ENCODE data around the gene VSNL1.

VSNL1 gene

DNA sequence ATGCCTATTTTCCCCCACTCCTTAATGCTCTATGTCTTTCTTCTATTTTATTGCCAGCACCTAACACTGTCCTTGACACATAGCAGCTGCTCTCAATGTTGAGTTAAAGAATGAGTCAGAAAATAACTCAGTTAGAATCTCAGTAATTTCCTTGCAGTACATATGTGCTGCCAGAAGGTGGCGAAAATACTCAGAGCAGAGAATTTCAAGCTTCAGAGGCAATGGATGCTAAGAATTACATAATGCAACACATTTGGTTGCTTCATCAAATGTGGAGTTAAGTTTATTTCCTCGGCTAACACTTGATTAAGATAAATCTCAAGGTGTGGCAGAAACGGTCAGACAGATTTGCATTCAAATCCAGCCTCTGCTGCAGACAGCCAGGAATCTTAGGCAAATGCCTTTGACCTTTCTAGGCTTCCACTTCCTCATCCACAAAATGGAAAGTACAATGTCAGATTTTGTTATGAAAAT lies 105.6 kb downstream of the VSNL1 start:
- peak; percentile 45 for DNase-seq (ENCODE audit: low spot score)

DNA sequence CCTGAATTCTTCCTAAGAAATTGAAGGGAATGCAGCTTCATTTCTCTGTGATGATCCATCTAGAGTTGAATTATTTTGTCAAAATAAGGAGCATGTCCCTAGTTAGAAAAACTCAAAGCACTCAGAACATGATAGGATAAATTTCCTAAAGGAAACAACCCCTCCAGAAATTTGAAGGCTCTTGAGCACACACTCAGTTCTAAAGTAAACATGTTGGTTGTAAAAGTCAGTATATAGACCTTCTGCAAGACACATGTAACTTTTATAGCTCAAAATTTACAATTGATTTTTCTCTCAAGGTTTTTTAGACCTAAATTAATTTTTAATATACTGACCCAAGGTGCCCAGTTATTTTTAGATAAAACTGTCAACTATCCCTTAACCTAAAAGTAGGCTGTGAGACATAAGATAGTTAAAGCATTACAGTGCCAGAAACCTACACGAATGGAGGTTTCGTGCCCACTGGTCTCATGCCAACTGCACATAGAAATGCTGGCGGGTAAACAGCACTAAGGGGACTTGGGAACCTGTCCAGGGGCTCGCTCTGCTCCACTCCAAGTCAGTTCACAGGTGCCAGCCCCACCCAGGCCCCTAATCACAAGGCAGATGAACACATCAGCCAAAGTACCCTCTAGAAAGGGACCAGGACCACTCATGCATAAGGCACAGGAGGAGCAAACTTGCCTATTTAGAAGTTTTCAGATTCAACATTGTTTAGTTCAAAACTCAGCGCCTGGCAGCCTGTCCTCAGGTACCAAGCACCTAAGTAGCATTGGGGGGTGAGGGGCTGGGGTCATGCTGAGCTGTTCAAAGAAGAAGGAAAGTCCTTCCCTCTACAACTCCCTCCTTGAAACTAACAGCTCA lies 106.6 kb downstream of the VSNL1 start:
- DNase-seq (ENCODE audit: low spot score), result no peak

DNA sequence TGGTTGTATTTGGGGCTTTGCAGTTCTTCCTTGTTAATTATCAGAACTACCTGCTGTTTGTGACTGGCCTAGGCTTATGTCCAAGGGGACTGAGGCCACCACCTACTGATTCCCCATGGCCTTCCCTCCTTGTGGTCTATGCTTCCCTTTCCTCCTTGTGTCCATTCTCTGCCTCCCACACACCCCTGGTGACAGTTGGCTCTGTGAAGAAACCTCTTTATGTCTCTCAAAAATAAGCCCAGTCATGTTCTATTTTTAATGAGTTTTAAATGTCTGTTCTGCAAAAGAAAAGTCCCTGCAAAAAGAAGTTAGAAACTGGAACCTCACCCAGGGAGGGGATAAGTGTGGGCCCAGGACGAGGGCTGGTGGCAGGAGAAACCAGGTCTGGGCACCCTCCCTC lies 108.1 kb downstream of the VSNL1 start:
- no peak for DNase-seq (ENCODE audit: low spot score)

DNA sequence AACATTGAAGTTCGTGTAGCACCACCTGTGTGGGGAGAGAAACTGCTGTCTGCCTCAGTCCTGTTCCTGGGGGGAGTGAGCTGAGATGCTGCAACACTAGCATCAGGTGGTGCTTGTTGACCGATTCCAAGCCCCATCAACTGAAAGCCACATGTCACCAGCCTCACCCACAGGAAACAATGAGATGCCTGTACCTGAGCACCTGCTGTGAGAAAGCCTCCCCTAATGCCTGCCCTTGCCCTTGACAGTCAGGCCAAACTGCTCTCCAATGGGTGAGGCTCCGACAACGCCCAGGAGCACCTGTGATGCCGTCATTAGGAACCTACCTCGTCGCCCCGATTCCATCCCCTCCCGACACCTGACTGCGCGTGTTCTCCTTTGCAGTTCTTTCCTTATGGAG lies 108.5 kb downstream of the VSNL1 start:
- no peak for DNase-seq (ENCODE audit: low spot score)

DNA sequence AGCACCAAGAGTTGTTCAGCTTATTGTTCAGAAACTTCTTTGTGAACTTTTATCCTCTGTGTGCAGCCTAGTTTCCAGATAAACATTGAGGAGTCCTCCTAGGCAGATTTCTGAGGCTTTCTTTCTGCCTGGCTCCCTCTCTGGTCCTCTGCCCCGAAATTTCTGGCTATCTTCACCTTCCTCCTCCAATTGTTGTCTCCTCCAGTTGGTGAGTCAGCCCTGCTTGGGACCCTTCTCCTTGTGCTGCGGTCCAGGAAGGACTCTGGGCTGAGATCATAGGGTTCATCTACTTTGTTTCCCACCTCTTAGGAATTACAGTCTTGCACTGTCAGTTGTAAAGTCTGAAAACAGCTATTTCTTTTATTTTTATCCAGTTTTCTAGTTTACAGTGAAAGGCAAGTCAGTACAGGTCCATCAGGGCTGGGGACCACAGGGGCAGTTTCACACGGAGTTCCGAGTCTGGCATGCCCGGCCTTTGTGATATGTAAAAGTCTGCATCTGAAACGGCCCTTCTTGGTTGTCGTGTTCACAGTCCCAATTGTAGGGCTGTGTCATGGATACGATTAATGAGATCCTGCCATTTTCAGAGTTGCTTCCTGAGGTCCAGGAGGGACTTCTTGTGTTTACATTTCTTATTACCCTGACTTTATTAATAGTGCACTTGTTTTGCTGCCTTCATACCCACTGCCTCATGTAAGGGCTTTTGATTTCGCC lies 112.3 kb downstream of the VSNL1 start:
- DNase-seq (ENCODE audit: low spot score), result no peak

DNA sequence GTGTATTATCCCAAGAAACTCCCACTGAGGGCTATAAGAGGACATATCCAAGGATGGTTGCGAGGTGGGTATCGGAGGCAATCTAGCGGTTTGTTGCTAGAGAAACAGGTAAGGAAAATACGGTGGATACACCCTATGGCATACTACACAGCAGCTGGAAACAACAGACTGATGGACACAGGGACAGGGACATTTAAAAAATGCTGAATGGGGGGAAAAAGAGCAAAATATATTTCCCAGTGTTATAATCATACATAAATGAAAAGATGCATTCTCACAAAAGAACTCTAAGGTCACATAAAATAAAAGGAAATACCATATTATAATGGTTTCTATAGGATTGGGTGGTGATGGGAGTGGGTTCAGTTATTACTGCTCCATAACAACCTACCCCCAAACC lies 117.3 kb downstream of the VSNL1 start:
- no peak for DNase-seq (ENCODE audit: low spot score)

DNA sequence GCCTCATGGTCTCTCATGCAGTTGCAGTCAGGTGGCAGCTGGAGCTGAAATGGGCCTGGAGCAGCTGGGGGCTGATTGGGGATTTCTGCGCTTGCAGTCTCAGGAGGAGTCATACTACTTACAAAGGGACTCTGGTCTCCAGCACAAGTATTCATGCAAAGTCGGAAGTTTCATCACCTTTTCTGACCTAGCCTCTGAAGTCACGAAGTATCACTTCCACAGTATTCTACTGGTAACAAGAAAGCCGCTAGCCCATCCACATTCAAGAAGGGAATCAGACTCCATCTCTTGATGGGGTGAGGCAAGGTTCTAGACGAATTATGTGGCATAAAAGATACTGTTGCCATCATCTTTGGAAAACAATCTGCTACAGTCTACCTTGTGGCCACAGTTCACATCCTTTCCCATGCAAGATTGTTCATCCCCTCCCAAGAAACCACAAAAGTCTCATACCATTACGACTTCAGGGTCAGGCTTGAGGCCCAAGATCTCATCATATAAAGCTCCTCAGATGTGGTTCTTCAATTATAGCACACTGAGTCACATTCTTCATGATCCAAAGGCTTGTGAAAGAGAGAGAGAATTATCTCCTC lies 117.9 kb downstream of the VSNL1 start:
- no peak for DNase-seq (ENCODE audit: low spot score)

DNA sequence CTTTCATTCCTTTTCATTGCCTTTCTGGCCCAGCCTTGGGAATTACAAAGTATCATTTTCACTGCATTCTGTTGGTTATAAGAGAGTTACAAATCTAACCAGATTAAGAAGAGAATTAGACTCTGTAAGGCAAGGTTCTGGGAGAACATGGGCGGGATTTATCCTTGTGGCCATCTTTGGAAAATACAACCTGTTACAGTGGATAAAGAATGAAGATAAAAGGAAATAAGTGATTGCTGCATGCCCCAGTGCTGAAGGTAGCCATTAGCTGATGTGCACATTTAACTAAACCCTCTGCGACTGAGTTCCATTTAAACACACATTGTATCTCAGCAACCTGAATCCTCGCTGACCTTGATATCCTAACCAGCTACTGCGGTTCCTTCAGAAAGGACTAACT lies 119.7 kb downstream of the VSNL1 start:
- no peak for DNase-seq (ENCODE audit: low spot score)

DNA sequence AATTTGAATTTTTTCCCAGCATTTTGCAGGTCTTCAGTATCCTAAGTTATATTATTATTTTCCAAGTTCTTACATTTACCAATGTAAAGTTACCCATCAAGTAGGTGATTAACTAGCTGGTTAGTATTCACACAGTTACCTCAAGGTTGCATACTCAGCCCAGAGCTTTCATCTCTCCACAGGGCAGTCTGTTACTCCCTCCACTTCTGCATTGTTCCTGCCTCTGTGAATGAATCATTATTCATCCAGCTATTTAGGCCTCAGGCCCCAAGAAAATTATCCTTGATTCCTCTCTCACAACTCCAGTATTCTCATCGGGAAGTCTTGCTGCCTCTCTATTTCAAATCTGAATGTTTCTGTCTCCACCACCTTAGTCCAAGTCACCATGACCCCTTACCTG lies 121.0 kb downstream of the VSNL1 start:
- DNase-seq (ENCODE audit: low spot score), result no peak

DNA sequence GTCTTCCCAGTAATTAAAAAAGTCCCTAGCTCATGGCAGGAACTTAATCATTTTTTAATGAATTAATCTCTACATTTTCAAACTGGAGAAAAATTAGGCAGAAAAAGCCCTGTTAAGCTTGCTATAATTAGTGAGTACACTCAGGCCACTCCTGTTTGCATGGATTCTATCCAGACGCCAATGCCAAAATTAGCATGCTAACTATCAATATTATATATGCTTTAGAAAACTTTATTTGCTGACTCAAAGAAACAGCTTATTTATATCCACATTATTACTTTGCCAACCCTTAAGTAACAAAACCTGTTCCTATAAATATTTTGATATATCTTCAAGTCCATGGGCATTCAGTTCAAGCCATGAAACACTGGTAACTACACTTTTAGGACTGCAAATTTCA lies 122.2 kb downstream of the VSNL1 start:
- DNase-seq (ENCODE audit: low spot score), result no peak

DNA sequence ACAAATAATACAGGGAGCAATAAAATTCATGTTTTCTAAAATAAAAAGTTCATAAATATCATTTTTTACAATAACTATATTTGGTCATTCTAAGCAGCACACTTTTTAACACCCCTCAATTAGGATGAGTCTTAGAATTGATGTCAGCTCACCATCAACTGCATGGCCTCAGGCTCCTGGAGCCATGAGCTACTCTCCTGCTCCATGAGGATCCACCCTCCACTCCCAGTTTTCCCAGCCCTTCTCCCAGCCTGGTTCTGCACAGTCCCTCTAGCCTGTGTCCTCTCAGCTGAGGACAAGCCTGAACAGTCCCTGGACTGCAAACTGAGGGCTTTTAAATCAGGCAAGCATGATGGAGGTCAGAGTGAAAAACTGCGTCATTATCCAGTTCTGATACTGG lies 124.0 kb downstream of the VSNL1 start:
- no peak for DNase-seq (ENCODE audit: low spot score)

DNA sequence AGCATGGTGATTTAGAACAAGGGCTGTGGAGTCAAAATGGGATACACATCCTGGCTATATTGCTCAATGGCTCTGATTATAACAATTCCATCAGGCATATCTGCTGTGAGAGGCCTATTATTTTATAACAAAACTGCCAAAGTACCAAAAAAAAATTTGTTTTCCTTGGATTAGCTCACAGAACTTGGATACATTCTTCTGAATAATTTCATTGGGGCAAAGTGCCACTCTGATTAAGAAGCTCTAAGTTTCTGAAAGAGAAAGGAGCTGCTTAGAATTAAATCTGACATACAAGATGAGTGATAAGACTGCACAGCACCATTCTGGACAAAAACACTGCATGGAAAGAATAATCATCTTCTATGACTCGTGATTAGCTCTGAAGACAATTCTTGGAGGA lies 127.4 kb downstream of the VSNL1 start:
- no peak for DNase-seq (ENCODE audit: low spot score)

DNA sequence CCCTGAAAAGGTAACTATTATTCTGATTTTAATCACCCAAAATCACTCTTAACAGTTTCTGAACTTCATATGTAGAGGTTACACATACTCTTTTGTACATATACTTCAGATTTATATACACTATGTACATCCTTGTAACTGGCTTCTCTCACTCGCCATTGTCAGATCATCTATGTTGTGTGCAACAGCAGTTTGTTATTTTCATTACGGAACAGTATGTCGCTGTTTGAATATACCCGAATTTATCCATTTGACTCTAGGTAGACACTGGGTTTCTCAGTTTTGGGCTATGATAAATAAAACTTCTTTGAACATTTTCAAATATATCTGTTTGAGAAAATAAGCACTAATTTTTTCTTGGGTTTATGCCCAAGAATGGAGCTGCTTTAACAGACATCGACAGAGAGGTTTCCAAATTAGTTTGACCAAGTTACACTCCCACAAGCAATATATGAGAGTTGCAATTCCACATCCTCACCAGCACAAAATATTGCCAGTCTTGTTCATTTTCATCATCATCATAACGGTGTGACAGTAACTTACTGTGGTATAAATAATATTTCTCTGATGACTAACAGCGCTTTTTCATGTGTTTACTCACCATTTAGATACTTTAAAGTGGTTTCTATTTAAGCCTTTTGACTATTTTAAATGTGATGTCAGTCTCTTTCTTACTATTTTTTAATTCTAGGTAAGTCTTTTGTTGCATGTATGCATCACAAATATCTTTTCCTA lies 132.3 kb downstream of the VSNL1 start:
- DNase-seq (ENCODE audit: low spot score), result no peak

DNA sequence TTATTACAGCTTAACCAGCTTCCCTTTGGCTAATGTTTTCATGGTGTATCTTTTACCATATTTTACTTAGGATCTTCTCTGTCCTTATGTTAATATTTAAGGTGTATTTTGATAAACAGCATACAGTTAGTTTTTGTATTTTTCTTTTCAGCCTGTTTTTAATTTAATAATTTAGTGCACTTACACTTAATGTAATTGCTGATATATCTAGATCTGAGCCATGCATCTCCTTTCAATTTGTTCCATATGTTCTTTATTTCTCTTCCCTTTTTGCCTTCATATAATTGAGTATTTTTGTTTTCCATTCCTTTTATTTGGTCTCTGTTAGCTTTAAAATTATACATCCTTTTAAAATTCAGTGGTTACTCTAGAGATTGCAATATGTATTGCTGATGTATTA lies 134.3 kb downstream of the VSNL1 start:
- DNase-seq (ENCODE audit: low spot score), result no peak

DNA sequence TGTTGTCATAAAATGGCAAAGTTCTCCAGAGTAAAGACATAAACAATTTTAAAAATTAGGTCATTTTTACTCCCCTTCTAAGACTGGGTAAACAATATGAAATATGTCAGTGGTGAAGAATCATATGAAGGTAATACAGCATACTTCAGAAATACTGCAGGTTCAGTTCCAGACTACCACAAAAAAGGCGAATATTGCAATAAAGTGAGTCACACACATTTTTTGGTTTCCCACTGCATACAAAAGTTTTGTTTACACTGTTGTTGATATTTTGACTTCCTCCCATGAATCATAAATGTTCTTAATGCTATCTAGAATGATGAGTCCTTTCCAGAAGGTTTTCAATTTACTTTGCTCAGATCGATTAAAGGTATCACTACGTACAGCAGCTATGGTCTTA lies 139.6 kb downstream of the VSNL1 start:
- DNase-seq (ENCODE audit: low spot score), result no peak

DNA sequence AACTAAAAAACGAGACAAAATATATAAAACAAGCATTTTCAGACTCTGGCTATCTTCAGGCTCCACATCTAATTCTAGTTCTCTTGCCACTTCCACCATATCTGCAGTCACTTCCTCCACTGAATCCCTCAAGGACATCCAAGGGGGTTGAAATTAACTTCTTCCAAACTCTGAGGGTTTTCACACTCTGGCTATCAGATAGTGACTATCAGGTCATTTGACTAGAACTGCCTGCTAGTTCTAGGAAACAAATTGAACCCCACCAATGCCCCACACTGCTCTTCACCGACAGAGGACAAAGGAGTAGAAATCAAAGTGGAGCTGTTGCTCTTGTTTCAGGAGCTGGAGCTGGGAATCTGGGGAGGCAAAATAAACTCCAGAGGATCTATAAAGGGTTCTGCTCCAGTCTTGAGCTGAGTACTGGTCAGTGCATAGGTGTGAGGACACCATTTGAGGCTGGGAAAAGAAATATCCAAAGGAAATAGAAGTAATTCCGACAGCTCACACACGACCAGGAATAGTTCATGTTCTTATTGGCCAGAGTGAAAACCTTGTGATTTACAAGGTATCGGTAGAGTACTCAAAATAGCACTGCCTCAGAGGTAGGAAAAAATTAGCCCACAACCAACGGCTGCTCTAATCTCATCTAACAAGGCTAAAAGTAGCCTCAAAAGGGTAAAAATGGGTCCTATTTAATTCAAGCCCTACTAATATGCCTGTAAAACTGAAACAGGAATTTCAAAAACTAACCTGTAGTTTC lies 141.8 kb downstream of the VSNL1 start:
- no peak for DNase-seq (ENCODE audit: low spot score)

DNA sequence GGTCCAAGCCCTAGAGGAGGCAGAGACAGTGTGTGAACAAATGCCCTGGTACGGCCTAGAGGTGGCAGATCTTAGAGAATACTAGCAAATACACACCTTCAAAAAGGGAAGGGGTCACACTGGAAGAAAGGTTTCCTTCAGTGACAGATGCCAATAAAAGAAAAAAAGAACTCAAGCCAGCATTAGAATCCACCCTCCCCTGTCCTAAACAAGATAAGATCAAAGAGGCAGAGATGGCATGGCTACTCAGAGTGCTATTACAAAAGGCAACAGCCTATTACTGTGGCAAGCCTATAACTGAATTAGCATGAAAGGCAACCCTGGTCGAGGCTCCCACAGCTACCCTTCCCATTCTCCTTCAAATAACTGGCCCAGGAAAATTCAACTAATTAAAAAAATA lies 143.5 kb downstream of the VSNL1 start:
- no peak for DNase-seq (ENCODE audit: low spot score)

DNA sequence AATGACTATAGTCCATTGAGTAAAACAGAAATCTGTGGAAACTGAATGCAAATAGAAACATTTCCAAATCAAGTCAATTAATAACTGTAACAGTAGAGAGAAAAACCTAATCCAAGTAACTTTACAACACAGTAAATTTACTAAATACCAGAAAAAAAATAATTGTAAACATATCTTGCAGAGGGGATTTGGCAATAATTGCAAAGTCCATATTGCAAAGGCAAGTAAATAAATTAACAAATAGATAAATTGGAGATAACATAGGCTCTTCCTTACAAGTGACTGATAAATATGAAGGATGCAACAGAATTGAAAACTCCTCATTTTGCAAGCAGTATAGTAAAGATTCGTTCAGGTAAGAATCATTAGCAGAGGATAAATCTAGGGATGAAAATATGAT lies 148.1 kb downstream of the VSNL1 start:
- no peak for DNase-seq (ENCODE audit: low spot score)

DNA sequence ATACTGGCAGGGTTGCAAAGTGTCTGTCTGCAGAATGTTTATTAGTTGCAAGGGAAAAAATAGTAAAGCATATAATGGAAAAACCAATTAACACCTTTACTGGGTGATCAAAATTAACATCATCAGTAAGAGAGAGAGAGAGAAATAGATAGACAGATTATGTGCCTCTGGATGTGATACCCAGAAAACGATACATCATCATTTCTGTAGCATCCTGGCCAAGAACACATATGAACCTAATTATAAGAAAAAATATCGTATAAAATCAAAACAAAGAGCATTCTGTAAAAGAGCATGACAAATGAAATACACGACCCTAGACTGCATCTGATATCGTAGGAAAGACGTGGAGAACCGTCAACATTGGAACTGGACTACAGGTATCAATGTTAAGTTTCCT lies 148.5 kb downstream of the VSNL1 start:
- DNase-seq (ENCODE audit: low spot score), result no peak

DNA sequence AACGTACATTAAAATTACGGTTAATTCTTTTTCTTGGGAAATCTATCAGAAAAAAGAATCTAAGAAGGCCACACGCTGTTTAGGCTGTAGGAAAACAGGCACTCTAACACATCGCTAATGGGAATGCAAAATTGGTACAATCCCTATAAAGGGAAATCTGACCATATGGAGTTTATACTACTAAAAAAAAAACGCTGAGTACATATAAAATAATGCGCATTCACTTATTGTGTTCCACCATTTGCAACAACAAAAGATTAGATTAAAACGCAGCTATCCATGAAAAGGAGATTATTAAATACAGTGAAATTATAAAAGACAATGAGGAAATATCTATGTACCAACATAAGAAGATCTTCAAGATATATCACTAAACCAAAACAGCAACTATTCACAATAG lies 150.3 kb downstream of the VSNL1 start:
- no peak for DNase-seq (ENCODE audit: low spot score)

Measured in globus pallidus (tissue), 1 donor.